Activated CD4-positive, alpha-beta T cell treated with anti-CD3 and anti-CD28 coated beads for 1 hour (primary cell): Measurements from ENCODE around the gene UGDH.

Experiments used
- DNase-seq: peaks from one replicate; pipeline ENCODE4 v3.0.0-alpha.2; 2020

UGDH gene

GRCh38 chr4:39450618-39451017, 76.6 kb downstream of the UGDH start:
- DNase-seq = no peak
